GM12878 (cell line): ENCODE data around the gene RET.

Experiments
- BACH1 ChIP-seq: fragments of 450-650 bp; IDR thresholded peaks from 2 replicates; pipeline ENCODE4 v1.6.1; 2017; ENCODE audit warnings: mild to moderate bottlenecking, borderline replicate concordance
- BRCA1 ChIP-seq: IDR thresholded peaks from 2 replicates; pipeline ENCODE4 v1.6.1; 2011; ENCODE audit warnings: low read depth, low read length, improper control_type of control experiment
- CREM ChIP-seq: IDR thresholded peaks from 2 replicates; pipeline ENCODE4 v1.6.1; 2014; ENCODE audit warnings: antibody characterized with exemption, low read depth
- CTCF ChIP-seq, 3 experiments: IDR thresholded peaks in 2 of 3; conservative IDR thresholded peaks in 1 of 3; 2 replicates each; pipeline ENCODE4 v1.5.1; 2011; ENCODE audit warnings: low read depth in 3 of 3, low read length in 3 of 3, mild to moderate bottlenecking in 3 of 3, control low read depth in 2 of 3, moderate library complexity in 2 of 3, inconsistent platforms in 1 of 3, mixed read lengths in 1 of 3; ENCODE audit not compliant: control insufficient read depth in 2 of 3, insufficient read depth in 1 of 3; ENCODE audit errors: extremely low read depth in 1 of 3
- EZH2 ChIP-seq: IDR thresholded peaks from 2 replicates; pipeline ENCODE4 v1.6.1; 2012; ENCODE audit warnings: low read depth, mild to moderate bottlenecking, control low read depth, inconsistent platforms, low read length, borderline replicate concordance; ENCODE audit not compliant: control insufficient read depth
- NFYB ChIP-seq: IDR thresholded peaks from 2 replicates; pipeline ENCODE4 v1.6.1; 2011; ENCODE audit warnings: low read depth, mild to moderate bottlenecking, low read length, improper control_type of control experiment, moderate library complexity; ENCODE audit not compliant: insufficient read depth
- POLR2AphosphoS5 ChIP-seq: IDR thresholded peaks from 2 replicates; pipeline ENCODE4 v1.6.1; 2011; ENCODE audit warnings: mild to moderate bottlenecking, low read length, inconsistent platforms
- SIN3A ChIP-seq: IDR thresholded peaks from 2 replicates; pipeline ENCODE4 v1.6.1; 2012; ENCODE audit warnings: low read depth, low read length, improper control_type of control experiment
- SMARCA5 ChIP-seq: fragments of 450-650 bp; IDR thresholded peaks from 2 replicates; pipeline ENCODE4 v1.6.1; 2017; ENCODE audit warnings: mild to moderate bottlenecking
- SRF ChIP-seq, 2 experiments: IDR thresholded peaks; 2 replicates each; pipeline ENCODE4 v1.6.1; 2011; ENCODE audit warnings: low read depth in 2 of 2, low read length in 2 of 2, mild to moderate bottlenecking in 1 of 2, moderate library complexity in 1 of 2
- SUZ12 ChIP-seq: fragments of 200-600 bp; sonication (generic); IDR thresholded peaks from one replicate; pipeline ENCODE4 v1.6.1; 2018; ENCODE audit warnings: antibody characterized with exemption, mild to moderate bottlenecking; ENCODE audit not compliant: unreplicated experiment
- ZNF274 ChIP-seq: IDR thresholded peaks from one replicate; pipeline ENCODE4 v1.8.0; 2011; ENCODE audit not compliant: insufficient read length, insufficient read depth

DNA sequence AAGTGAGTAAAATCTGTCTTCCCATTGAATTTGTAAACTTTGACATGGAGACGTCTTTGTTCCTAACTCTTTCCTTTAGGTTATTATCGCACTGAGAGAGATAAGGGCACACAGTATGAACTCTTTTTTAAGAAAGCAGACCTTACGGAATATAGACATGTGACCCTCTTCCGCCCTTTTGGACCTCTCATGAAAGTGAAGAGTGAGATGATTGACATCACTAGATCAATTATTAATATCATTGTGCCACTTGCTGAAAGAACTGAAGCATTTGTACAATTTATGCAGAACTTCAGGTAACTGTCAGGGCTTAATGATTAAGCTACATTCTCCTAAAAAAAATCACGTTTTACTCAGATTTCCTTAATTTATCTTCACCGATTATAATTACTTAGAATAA, 81.8 kb downstream of the RET start:
- TF ChIP-seq CTCF (IDR thresholded peaks at IDR 0.05 in 2 of 3, conservative IDR thresholded peaks at IDR 0.05 in 1 of 3; ENCODE audit: control insufficient read depth in 2 of 3, extremely low read depth in 1 of 3, insufficient read depth in 1 of 3, low read depth in 3 of 3, low read length in 3 of 3) (no peak), BRCA1 (no peak), EZH2 (no peak), SRF (IDR thresholded peaks at IDR 0.05; ENCODE audit: low read depth in 2 of 2, low read length in 2 of 2) (no peak), SUZ12 (no peak), NFYB (no peak), SIN3A (no peak), CREM (no peak), POLR2AphosphoS5 (no peak), ZNF274 (no peak), BACH1 (no peak), SMARCA5 (no peak)
